H1 (cell line): Measurements from ENCODE around the gene GBP6. TPM values are rescaled to one million over a fixed set of nuclear protein-coding genes. Genes with fewer than 3 reads are reported as not detected.

Experiments used
- CTCF ChIA-PET: fragments of 300-600 bp; sonication (Branson Sonifier 250); formaldehyde crosslinking; loops from one replicate; lab custom pipeline; 2021; ENCODE audit not compliant: partially characterized antibody; lab: Charles Lee
- POLR2A ChIA-PET: fragments of 300-600 bp; sonication (Branson Sonifier 250); formaldehyde crosslinking; loops from one replicate; lab custom pipeline; 2021; ENCODE audit warnings: inconsistent platforms; ENCODE audit not compliant: partially characterized antibody; lab: Charles Lee
- DNase-seq, 2 experiments: peaks; one replicate each; pipeline versions ENCODE4 v3.0.0 to v3.0.0-alpha.2; 2010 to 2022; ENCODE audit warnings: low spot score in 2 of 2, low read depth in 1 of 2, mixed read lengths in 1 of 2
- FAIRE-seq: peaks from 2 replicates; lab custom pipeline; 2011; peaks lifted over from hg19 to GRCh38; lab: Jason Lieb, UNC
- H2AFZ ChIP-seq: 2 replicates; pipeline ENCODE4 v1.8.1; 2012; ENCODE audit warnings: low read length, inconsistent platforms
- H2AK5ac ChIP-seq: 2 replicates; pipeline ENCODE4 v1.6.1; 2013; ENCODE audit warnings: low read depth, low read length
- H2BK120ac ChIP-seq: replicated peaks from 2 replicates; pipeline ENCODE3; 2013; ENCODE audit warnings: low read depth, low read length, inconsistent platforms
- H2BK12ac ChIP-seq: 2 replicates; pipeline ENCODE4 v1.6.1; 2013; ENCODE audit warnings: low read depth, low read length
- H2BK15ac ChIP-seq: 2 replicates; pipeline ENCODE4 v1.6.1; 2013; ENCODE audit warnings: low read length
- H2BK20ac ChIP-seq: 2 replicates; pipeline ENCODE4 v1.6.1; 2013; ENCODE audit warnings: low read length
- H2BK5ac ChIP-seq: 2 replicates; pipeline ENCODE4 v1.6.1; 2013; ENCODE audit warnings: low read depth, low read length
- H3K14ac ChIP-seq: 2 replicates; pipeline ENCODE4 v1.6.1; 2013; ENCODE audit warnings: inconsistent platforms; ENCODE audit not compliant: insufficient read length
- H3K18ac ChIP-seq: 2 replicates; pipeline ENCODE4 v1.6.1; 2013; ENCODE audit warnings: low read length; ENCODE audit errors: extremely low read depth
- H3K23ac ChIP-seq: 2 replicates; pipeline ENCODE4 v1.6.1; 2013; ENCODE audit warnings: inconsistent platforms; ENCODE audit not compliant: insufficient read length
- H3K23me2 ChIP-seq: 2 replicates; pipeline ENCODE4 v1.6.1; 2013; ENCODE audit warnings: low read depth, low read length
- H3K27ac ChIP-seq: 2 replicates; pipeline ENCODE4 v1.6.1; 2011; ENCODE audit warnings: low read depth, low read length, inconsistent platforms
- H3K27me3 ChIP-seq, 4 experiments: replicated peaks in 1 of 4; 1 replicate in 1 of 4; 2 replicates in 3 of 4; pipeline versions ENCODE4 v1.6.1 to v1.8.1; 2011 to 2013; ENCODE audit warnings: low read length in 3 of 4, mild to moderate bottlenecking in 3 of 4, inconsistent platforms in 2 of 4, mixed read lengths in 2 of 4, moderate library complexity in 1 of 4; ENCODE audit not compliant: control insufficient read depth in 3 of 4, insufficient read depth in 3 of 4; ENCODE audit errors: extremely low read depth in 1 of 4
- H3K36me3 ChIP-seq, 4 experiments: 2 replicates each; pipeline versions ENCODE4 v1.6.1 to v1.8.1; 2011 to 2013; ENCODE audit warnings: mild to moderate bottlenecking in 4 of 4, low read length in 3 of 4, moderate library complexity in 2 of 4, control low read depth in 1 of 4, inconsistent platforms in 1 of 4; ENCODE audit not compliant: insufficient read depth in 4 of 4, control insufficient read depth in 2 of 4
- H3K4ac ChIP-seq: replicated peaks from 2 replicates; pipeline ENCODE3; 2013; ENCODE audit warnings: low read length, low read depth, mixed read lengths, inconsistent platforms; ENCODE audit not compliant: insufficient read length
- H3K4me1 ChIP-seq, 4 experiments: replicated peaks in 1 of 4; 1 replicate in 1 of 4; 2 replicates in 3 of 4; pipeline versions ENCODE4 v1.6.1 to v1.8.1; 2011 to 2013; ENCODE audit warnings: low read length in 3 of 4, inconsistent platforms in 2 of 4, mixed read lengths in 1 of 4; ENCODE audit not compliant: insufficient read depth in 4 of 4, control insufficient read depth in 3 of 4
- H3K4me2 ChIP-seq, 2 experiments: 2 replicates each; pipeline versions ENCODE4 v1.6.1 to v1.8.1; 2011 to 2013; ENCODE audit warnings: low read depth in 2 of 2, low read length in 2 of 2, control low read depth in 1 of 2, inconsistent platforms in 1 of 2, mild to moderate bottlenecking in 1 of 2; ENCODE audit not compliant: insufficient read depth in 1 of 2
- H3K4me3 ChIP-seq, 4 experiments: fragments of 200-600, 300-600 bp in 1 of 4; sonication (generic), shearing (Covaris generic), sonication (Bioruptor Twin) in 1 of 4; 2 replicates each; pipeline versions ENCODE4 v1.5.1 to v1.8.1; 2011 to 2016; ENCODE audit warnings: low read length in 4 of 4, low read depth in 3 of 4, control low read depth in 2 of 4, inconsistent platforms in 2 of 4, mild to moderate bottlenecking in 2 of 4, mixed read lengths in 1 of 4, moderate library complexity in 1 of 4; ENCODE audit not compliant: insufficient read depth in 2 of 4; ENCODE audit errors: extremely low read depth in 1 of 4
- H3K56ac ChIP-seq: replicated peaks from 2 replicates; pipeline ENCODE3; 2013; ENCODE audit warnings: low read depth, mild to moderate bottlenecking, mixed read lengths, low read length, inconsistent platforms; ENCODE audit not compliant: insufficient read length
- H3K79me1 ChIP-seq: 2 replicates; pipeline ENCODE4 v1.6.1; 2013; ENCODE audit warnings: low read depth, low read length, control low read depth
- H3K79me2 ChIP-seq, 2 experiments: 2 replicates each; pipeline versions ENCODE4 v1.6.1 to v1.8.1; 2012 to 2013; ENCODE audit warnings: low read length in 2 of 2, mild to moderate bottlenecking in 2 of 2, inconsistent platforms in 1 of 2; ENCODE audit not compliant: insufficient read depth in 2 of 2, control insufficient read depth in 1 of 2
- H3K9ac ChIP-seq, 4 experiments: replicated peaks in 1 of 4; 1 replicate in 1 of 4; 2 replicates in 3 of 4; pipeline versions ENCODE4 v1.6.1 to v1.8.1; 2011 to 2013; ENCODE audit warnings: low read depth in 3 of 4, low read length in 3 of 4, control low read depth in 2 of 4, mild to moderate bottlenecking in 2 of 4, moderate library complexity in 2 of 4, inconsistent platforms in 1 of 4; ENCODE audit errors: extremely low read depth in 1 of 4
- H3K9me3 ChIP-seq, 2 experiments: 2 replicates each; pipeline versions ENCODE4 v1.6.1 to v1.8.1; 2012 to 2013; ENCODE audit warnings: mild to moderate bottlenecking in 2 of 2, moderate library complexity in 2 of 2, control low read depth in 1 of 2, inconsistent platforms in 1 of 2, low read depth in 1 of 2, low read length in 1 of 2, mixed read lengths in 1 of 2; ENCODE audit not compliant: insufficient read depth in 2 of 2
- H4K20me1 ChIP-seq, 2 experiments: replicated peaks in 1 of 2; 2 replicates each; pipeline versions ENCODE3 to v1.8.1; 2011 to 2013; ENCODE audit warnings: inconsistent platforms in 2 of 2, low read length in 2 of 2, mild to moderate bottlenecking in 1 of 2; ENCODE audit not compliant: insufficient read depth in 2 of 2, control insufficient read depth in 1 of 2
- H4K5ac ChIP-seq: 2 replicates; pipeline ENCODE4 v1.6.1; 2013; ENCODE audit warnings: low read length, low read depth, mixed read lengths, inconsistent platforms; ENCODE audit not compliant: insufficient read length
- H4K8ac ChIP-seq: 2 replicates; pipeline ENCODE4 v1.8.0; 2013; ENCODE audit warnings: mild to moderate bottlenecking, moderate library complexity, low read length, inconsistent platforms; ENCODE audit not compliant: insufficient read depth; ENCODE audit errors: extremely low read depth
- H4K91ac ChIP-seq: replicated peaks from 2 replicates; pipeline ENCODE3; 2013; ENCODE audit warnings: low read length, mixed read lengths, inconsistent platforms; ENCODE audit not compliant: insufficient read length
- CBX5 ChIP-seq: fragments of 300-800, 300-1000 bp; sonication (generic); IDR thresholded peaks from 2 replicates; pipeline ENCODE4 v1.7.1; 2016; ENCODE audit warnings: antibody characterized with exemption, low read length, low read depth
- CTCF ChIP-seq, 3 experiments: IDR thresholded peaks; 1 replicate in 2 of 3; 2 replicates in 1 of 3; pipeline versions ENCODE4 v1.5.1 to v1.6.1; 2011; ENCODE audit warnings: low read length in 3 of 3, mild to moderate bottlenecking in 3 of 3, inconsistent platforms in 2 of 3, low read depth in 1 of 3, moderate library complexity in 1 of 3; ENCODE audit not compliant: insufficient read depth in 1 of 3; ENCODE audit errors: control extremely low read depth in 1 of 3
- RAD21 ChIP-seq, 2 experiments: IDR thresholded peaks in 1 of 2; conservative IDR thresholded peaks in 1 of 2; 2 replicates each; pipeline ENCODE4 v1.6.1; 2011; ENCODE audit warnings: low read depth in 2 of 2, low read length in 2 of 2, improper control_type of control experiment in 1 of 2, inconsistent platforms in 1 of 2, mild to moderate bottlenecking in 1 of 2, moderate library complexity in 1 of 2
- SUZ12 ChIP-seq: fragments of 200-600 bp; sonication (generic); IDR thresholded peaks from 2 replicates; pipeline ENCODE4 v1.6.1; 2012; ENCODE audit warnings: mild to moderate bottlenecking, inconsistent platforms, low read length, moderate library complexity, mixed read lengths
- WGBS, 2 experiments: shearing (Covaris generic) in 1 of 2; methylation state at CpG; one replicate each; pipeline versions ENCODE4 v1.1.6 to v1.1.7; 2013 to 2015; ENCODE audit warnings: low lambda C conversion rate in 2 of 2, mixed read lengths in 2 of 2, inconsistent platforms in 1 of 2, low coverage in 1 of 2, missing lambda C conversion rate in 1 of 2; ENCODE audit not compliant: insufficient replicate concordance in 2 of 2, insufficient coverage in 1 of 2, insufficient read length in 1 of 2; ENCODE audit errors: extremely low coverage in 1 of 2, missing lambda C conversion rate in 1 of 2; 5-methylcytosine and 5-hydroxymethylcytosine counted together
- polyA plus RNA-seq, 7 experiments: library from polyadenylated mRNA; depleted of rRNA in 3 of 7; stranded (reverse) in 5 of 7; unstranded in 2 of 7; fragments of >200 nt in 5 of 7; fragments of 200-250 nt in 2 of 7; gene quantifications; 1 replicate in 5 of 7; 2 replicates in 1 of 7; 4 replicates in 1 of 7; pipeline versions ENCODE4 v1.2.1 to v1.2.3, GENCODE V29; 2011 to 2013; ENCODE audit warnings: missing spikeins in 2 of 7, mixed read lengths in 2 of 7
- total RNA-seq: library from RNA; stranded (reverse); fragmentation: NEBNext Ultra II Directional; extraction: Animal tissue kit (Norgen Biotek cat#: 25700); gene quantifications from 2 replicates; pipeline ENCODE4 v1.2.1, GENCODE V29; 2021

Gene GBP6
- total and polyA plus RNA-seq, 2 of the 8 experiments (the other 6 are each of a cell fraction or from before 2014, with no cell fraction given): not detected

DNA sequence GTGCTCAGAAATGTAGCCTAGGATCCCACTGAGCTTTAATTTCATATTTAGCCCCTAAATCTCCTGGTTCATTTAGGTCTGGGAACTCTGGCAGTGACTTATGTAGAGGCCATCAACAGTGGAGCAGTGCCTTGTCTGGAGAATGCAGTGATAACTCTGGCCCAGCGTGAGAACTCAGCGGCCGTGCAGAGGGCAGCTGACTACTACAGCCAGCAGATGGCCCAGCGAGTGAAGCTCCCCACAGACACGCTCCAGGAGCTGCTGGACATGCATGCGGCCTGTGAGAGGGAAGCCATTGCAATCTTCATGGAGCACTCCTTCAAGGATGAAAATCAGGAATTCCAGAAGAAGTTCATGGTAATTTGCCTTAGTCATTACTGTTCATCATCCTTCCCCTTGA, 17.8 kb downstream of the GBP6 start:
- DNase-seq (no peak), FAIRE-seq (no peak)
- H3K23me2 ChIP-seq: no peaks in the 10 kb centered on the region
- no peak overlapping the region for H3K23ac ChIP-seq
- H2BK15ac ChIP-seq: no peak overlapping the region
- no peaks in the 10 kb centered on the region for H3K36me3 ChIP-seq
- no peaks in the 10 kb centered on the region for H3K27me3 ChIP-seq
- no peak overlapping the region for H3K4me2 ChIP-seq
- H3K27ac ChIP-seq: no peak overlapping the region
- H3K56ac ChIP-seq: no peak overlapping the region
- no peak overlapping the region for H2AK5ac ChIP-seq
- no peaks in the 10 kb centered on the region for H4K20me1 ChIP-seq
- H3K14ac ChIP-seq: no peak overlapping the region
- H2BK12ac ChIP-seq: no peak overlapping the region
- H3K18ac ChIP-seq: no peak overlapping the region
- no peak overlapping the region for H3K9ac ChIP-seq
- H3K9me3 ChIP-seq: no peaks in the 10 kb centered on the region
- no peak overlapping the region for H2BK20ac ChIP-seq
- POLR2A ChIA-PET: no interaction called here
- H2BK120ac ChIP-seq: no peak overlapping the region
- no peaks in the 10 kb centered on the region for H3K79me2 ChIP-seq
- H2AFZ ChIP-seq: no peak overlapping the region
- no peak overlapping the region for H4K5ac ChIP-seq
- H4K91ac ChIP-seq: no peak overlapping the region
- no peaks in the 10 kb centered on the region for H3K79me1 ChIP-seq
- no peak overlapping the region for H4K8ac ChIP-seq
- no peak overlapping the region for H3K4me3 ChIP-seq
- peaks cover 0 to 2% (median 0%) of the 10 kb centered on the region in 4 experiments; a peak in 1 of 7 replicates for H3K4me1 ChIP-seq
- no peak overlapping the region for H3K4ac ChIP-seq
- WGBS, 2 experiments: 87% methylated on average over 6 of the region's 6 CpGs; no CpG with 5 or more reads in 1 of the 2 experiments
- CTCF ChIA-PET: interaction anchor here (1.0 kb wide), 2 partner anchors 23 to 44 kb away, joined by 3 read pairs; no protein-coding TSS in a partner anchor
- TF ChIP-seq CTCF (IDR thresholded peaks at IDR 0.05; ENCODE audit: control extremely low read depth in 1 of 3, insufficient read depth in 1 of 3, low read depth in 1 of 3, low read length in 3 of 3): peak in 1 of 3 experiments; percentile 8; a peak in 1 of 4 replicates
- TF ChIP-seq CBX5: no peak
- TF ChIP-seq SUZ12: no peak
- TF ChIP-seq RAD21 (IDR thresholded peaks at IDR 0.05 in 1 of 2, conservative IDR thresholded peaks at IDR 0.05 in 1 of 2; ENCODE audit: low read depth in 2 of 2, low read length in 2 of 2): 0 out of 4 replicates have a peak, but pooled peaks of 1 of the 2 experiments have one; percentile 11
- H2BK5ac ChIP-seq: no peak overlapping the region
